Type B pancreatic cell (in vitro differentiated cells): ENCODE data around the gene SH3RF2. TPM values are rescaled to one million over a fixed set of nuclear protein-coding genes. Genes with fewer than 3 reads are reported as not detected.
A peak's percentile ranks its signal among the peaks of the same experiment; 100 is the strongest.

Source experiments
- DNase-seq: peaks from one replicate; pipeline ENCODE4 v3.0.0; 2021; ENCODE audit warnings: mixed read lengths; ENCODE audit not compliant: unreplicated experiment; ENCODE audit errors: extremely low spot score
- H3K27ac Mint-ChIP-seq: 2 replicates; pipeline ENCODE4 v1.8.0; 2021; ENCODE audit warnings: mild to moderate bottlenecking, mixed read lengths
- H3K27me3 Mint-ChIP-seq: 2 replicates; pipeline ENCODE4 v1.8.0; 2021; ENCODE audit warnings: mixed read lengths
- H3K36me3 Mint-ChIP-seq: 2 replicates; pipeline ENCODE4 v1.8.0; 2021; ENCODE audit warnings: mixed read lengths
- H3K4me1 Mint-ChIP-seq: one replicate; pipeline ENCODE4 v1.8.0; 2021; ENCODE audit warnings: mixed read lengths; ENCODE audit not compliant: unreplicated experiment
- H3K4me3 Mint-ChIP-seq: 2 replicates; pipeline ENCODE4 v1.8.0; 2021; ENCODE audit warnings: mild to moderate bottlenecking, mixed read lengths
- H3K9me3 Mint-ChIP-seq: 2 replicates; pipeline ENCODE4 v1.8.0; 2021; ENCODE audit warnings: mixed read lengths
- total RNA-seq: library from RNA; stranded (reverse); gene quantifications from 2 replicates; pipeline ENCODE4 v1.2.1, GENCODE V29; 2021; ENCODE audit warnings: low replicate concordance
- TF ChIP-seq, protein P1 (sequence below): fragments of 200-600 bp; sonication (generic); conservative IDR thresholded peaks from 2 replicates; pipeline ENCODE4 v1.5.0; 2021; ENCODE audit warnings: antibody characterized with exemption, mild to moderate bottlenecking

The SH3RF2 gene
- total RNA-seq, 1 donor from 2014 or later: 11.2 TPM

DNA sequence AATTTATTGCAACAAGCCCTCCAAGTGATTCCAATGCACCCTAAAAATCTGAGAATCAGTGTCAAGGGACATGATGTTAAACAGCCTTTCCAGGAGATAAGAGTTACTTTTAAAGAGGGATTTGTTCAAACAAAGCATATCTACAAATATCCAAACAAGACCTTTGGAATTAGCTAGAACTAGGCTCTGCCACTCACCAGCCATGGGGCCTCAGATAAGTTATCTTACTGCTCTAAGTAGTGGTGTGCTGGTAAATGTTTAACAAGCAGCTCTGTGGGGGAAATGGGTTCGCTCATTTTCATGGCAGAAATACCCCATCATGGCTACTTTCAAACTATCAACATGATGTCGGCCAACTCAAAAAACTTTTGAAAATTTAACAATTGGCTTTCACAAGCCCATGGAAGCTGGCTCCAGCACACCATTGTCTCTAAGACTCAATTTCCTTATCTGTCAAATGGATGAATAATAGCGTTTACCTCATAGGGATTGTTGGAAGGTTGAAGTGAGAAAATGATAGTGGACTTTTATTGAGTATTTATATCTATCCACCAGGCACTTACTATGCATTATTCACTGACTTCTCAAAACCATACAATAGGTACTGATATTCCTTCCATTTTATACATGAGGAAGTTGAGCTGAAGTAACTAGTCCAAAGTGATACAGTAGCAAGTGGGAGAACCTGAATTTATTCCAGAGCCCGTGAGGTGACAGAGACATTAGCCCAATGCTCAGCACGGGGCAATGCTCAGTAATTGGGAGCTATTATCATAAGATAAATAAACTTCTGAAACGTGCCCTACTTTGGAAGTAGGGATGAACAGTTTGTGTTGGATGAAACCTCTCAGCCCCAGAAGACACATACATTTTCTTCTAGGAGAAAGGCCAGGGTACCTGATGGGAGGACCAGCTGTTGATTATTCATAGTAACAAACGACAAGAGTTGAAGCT is 43.2 kb downstream of the SH3RF2 start:
- peak overlapping the region; percentile 61 for H3K4me3 Mint-ChIP-seq
- H3K27me3 Mint-ChIP-seq: no peaks in the 10 kb centered on the region
- H3K27ac Mint-ChIP-seq: peak overlapping the region; percentile 30
- H3K4me1 Mint-ChIP-seq: peaks cover 59% of the 10 kb centered on the region
- DNase-seq: no peak
- H3K9me3 Mint-ChIP-seq: no peaks in the 10 kb centered on the region
- no peaks in the 10 kb centered on the region for H3K36me3 Mint-ChIP-seq
- TF ChIP-seq, protein P1, sequence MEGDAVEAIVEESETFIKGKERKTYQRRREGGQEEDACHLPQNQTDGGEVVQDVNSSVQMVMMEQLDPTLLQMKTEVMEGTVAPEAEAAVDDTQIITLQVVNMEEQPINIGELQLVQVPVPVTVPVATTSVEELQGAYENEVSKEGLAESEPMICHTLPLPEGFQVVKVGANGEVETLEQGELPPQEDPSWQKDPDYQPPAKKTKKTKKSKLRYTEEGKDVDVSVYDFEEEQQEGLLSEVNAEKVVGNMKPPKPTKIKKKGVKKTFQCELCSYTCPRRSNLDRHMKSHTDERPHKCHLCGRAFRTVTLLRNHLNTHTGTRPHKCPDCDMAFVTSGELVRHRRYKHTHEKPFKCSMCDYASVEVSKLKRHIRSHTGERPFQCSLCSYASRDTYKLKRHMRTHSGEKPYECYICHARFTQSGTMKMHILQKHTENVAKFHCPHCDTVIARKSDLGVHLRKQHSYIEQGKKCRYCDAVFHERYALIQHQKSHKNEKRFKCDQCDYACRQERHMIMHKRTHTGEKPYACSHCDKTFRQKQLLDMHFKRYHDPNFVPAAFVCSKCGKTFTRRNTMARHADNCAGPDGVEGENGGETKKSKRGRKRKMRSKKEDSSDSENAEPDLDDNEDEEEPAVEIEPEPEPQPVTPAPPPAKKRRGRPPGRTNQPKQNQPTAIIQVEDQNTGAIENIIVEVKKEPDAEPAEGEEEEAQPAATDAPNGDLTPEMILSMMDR: no peak

DNA sequence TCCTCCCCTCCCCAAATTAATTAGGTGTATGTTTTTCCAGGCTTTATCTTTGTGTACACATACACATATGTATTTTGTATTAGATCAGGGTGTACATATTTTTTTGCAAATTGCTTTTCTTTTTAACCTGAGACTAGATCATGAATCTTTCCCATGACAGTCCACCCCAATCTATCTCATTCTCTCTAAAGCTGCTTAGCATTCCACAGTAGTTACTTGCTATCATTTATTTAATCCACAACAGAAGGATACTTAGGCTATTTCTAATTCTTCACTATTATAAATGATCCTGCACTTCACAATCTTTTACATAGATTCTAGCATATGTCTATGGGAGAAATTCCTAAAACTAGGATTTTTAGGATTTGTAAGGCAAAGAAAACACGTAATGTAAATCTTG is 43.9 kb downstream of the SH3RF2 start:
- H3K4me1 Mint-ChIP-seq: peaks cover 59% of the 10 kb centered on the region
- TF ChIP-seq, protein P1: no peak
- H3K27me3 Mint-ChIP-seq: no peaks in the 10 kb centered on the region
- H3K27ac Mint-ChIP-seq: peak overlapping the region; percentile 30
- no peak overlapping the region for H3K4me3 Mint-ChIP-seq
- no peaks in the 10 kb centered on the region for H3K9me3 Mint-ChIP-seq
- no peaks in the 10 kb centered on the region for H3K36me3 Mint-ChIP-seq
- no peak for DNase-seq

DNA sequence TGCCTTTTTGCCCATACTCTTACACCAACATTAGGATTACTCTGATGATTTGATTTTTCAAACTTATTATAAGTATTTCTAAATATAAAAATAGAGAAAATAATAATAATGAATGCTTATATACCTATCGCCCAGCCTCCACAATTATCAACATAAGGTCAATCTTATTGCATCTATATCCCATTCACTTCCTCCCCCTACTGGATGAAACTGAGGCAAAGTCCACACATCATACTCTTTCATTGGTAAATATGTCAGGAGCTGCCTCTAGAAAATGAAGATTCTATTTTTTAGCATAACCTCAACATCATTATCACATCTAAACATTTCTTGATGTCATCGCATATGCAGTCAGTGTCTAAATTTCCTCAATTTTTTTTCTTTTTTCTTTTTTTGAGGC is 44.3 kb downstream of the SH3RF2 start:
- TF ChIP-seq, protein P1: peak; percentile 49
- Mint-ChIP-seq H3K36me3 (no peaks in the 10 kb centered on the region), H3K4me1 (peaks cover 55% of the 10 kb centered on the region), H3K4me3 (no peak overlapping the region), H3K27ac (peak overlapping the region; percentile 30), H3K9me3 (no peaks in the 10 kb centered on the region), H3K27me3 (no peaks in the 10 kb centered on the region)
- DNase-seq: no peak

DNA sequence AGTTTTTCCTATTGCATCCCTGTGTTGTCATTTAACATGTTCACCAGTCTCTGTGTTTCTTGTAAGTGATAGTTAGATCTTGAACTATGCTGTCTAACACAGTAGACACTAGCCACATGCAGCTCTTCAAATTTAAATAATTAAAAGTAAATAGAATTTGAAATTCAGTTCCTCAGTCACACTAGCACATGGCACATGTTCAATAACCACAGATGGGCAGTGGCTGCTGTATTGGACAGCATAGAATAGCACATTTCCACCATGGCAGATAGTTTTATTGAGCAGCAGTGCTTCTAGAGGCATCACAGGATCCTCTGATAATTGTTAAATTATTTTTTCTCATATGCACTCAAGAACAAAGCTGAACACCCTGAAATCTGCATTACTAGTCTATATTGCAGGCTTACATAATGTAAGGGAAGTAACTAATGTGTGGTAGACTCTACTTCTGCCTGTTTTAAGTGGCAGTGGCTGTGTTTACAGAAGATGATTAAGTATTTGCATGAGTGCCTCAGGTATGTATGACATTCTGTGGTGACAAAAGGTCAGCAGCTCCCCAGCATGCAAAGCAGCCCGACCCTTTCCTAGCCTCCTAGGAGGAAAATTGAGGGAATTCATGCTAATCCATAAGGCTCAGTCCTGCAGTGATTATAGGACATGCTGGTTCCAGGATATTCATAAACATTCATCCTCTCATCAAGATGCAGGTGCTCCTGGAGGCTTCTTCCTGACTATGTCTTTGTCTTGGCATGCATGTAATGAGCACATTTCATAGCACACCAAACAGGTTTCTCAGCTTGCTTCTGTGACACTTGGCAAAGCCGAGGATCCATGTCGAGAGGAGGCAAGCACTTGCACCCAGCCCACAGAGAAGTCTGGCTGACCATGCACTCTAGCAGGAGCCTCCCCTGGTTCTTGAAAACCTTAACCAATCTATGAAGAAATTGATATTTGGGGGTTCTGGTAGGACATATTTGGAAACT is 45.5 kb downstream of the SH3RF2 start:
- no peak for DNase-seq
- H3K4me3 Mint-ChIP-seq: no peak overlapping the region

More for the DNA sequence above, 45.5 kb downstream of the SH3RF2 start:
- peaks cover 46% of the 10 kb centered on the region for H3K4me1 Mint-ChIP-seq
- H3K27ac Mint-ChIP-seq: peak overlapping the region; percentile 41
- no peaks in the 10 kb centered on the region for H3K9me3 Mint-ChIP-seq
- TF ChIP-seq, protein P1: no peak
- H3K27me3 Mint-ChIP-seq: no peaks in the 10 kb centered on the region
- no peaks in the 10 kb centered on the region for H3K36me3 Mint-ChIP-seq
